Measurements from ENCODE around the gene FEM1A. TPM values are rescaled to one million over a fixed set of nuclear protein-coding genes. Genes with fewer than 3 reads are reported as not detected.
A peak's percentile ranks its signal among the peaks of the same experiment; 100 is the strongest.

FEM1A gene
- total RNA-seq, 1 experiment from 2014 or later: 17.7 TPM

DNA sequence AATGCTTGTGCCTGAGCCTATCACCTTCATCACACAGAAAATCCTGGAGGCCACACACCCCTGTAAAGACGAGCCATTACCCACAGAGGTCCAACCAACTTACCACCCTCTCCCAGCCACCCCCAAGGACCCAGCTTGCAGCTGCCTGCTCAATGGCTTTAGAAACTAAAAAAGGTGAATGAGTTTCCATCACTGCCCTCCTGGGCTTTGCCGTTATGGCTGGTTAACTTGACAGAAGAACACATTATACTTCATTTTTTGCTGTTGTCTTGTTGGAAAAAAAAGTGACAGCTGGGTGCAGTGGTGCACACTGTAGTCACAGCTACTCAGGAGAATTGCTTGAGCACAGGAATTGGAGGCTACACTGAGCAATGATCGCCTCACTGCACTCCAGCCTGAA, 17.4 kb upstream of the FEM1A start:
- TF ChIP-seq CBX3 (IDR thresholded peaks at IDR 0.05; ENCODE audit: low read depth) (no peak), POLR2AphosphoS5 (IDR thresholded peaks at IDR 0.05; ENCODE audit: low read depth, low read length) (no peak), JUND (IDR thresholded peaks at IDR 0.05) (no peak), SP1 (IDR thresholded peaks at IDR 0.05; ENCODE audit: low read depth) (no peak), TCF7L2 (IDR thresholded peaks at IDR 0.05; ENCODE audit: borderline replicate concordance, extremely low read depth, insufficient read depth, insufficient read length) (no peak), EGR1 (IDR thresholded peaks at IDR 0.05; ENCODE audit: low read depth) (no peak), FOSL1 (IDR thresholded peaks at IDR 0.05; ENCODE audit: low read depth) (no peak), YY1 (IDR thresholded peaks at IDR 0.05; ENCODE audit: extremely low read depth, insufficient replicate concordance, low read depth, low read length) (no peak), EZH2 (IDR thresholded peaks at IDR 0.05) (no peak), ELF1 (IDR thresholded peaks at IDR 0.05; ENCODE audit: borderline replicate concordance, low read depth) (no peak)
- TF ChIP-seq, protein P1, sequence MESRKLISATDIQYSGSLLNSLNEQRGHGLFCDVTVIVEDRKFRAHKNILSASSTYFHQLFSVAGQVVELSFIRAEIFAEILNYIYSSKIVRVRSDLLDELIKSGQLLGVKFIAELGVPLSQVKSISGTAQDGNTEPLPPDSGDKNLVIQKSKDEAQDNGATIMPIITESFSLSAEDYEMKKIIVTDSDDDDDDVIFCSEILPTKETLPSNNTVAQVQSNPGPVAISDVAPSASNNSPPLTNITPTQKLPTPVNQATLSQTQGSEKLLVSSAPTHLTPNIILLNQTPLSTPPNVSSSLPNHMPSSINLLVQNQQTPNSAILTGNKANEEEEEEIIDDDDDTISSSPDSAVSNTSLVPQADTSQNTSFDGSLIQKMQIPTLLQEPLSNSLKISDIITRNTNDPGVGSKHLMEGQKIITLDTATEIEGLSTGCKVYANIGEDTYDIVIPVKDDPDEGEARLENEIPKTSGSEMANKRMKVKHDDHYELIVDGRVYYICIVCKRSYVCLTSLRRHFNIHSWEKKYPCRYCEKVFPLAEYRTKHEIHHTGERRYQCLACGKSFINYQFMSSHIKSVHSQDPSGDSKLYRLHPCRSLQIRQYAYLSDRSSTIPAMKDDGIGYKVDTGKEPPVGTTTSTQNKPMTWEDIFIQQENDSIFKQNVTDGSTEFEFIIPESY (IDR thresholded peaks at IDR 0.05; ENCODE audit: extremely low read depth, insufficient replicate concordance, low read length): no peak
- intact Hi-C loops (cut with micrococcal nuclease): no loop called here
- Histone ChIP-seq H3K4me3 (replicated peaks in 1 of 2; ENCODE audit: low read depth in 1 of 2, low read length in 2 of 2) (no peak overlapping the region), H3K9ac (ENCODE audit: low read length) (no peak overlapping the region), H3K36me3 (ENCODE audit: control insufficient read depth in 1 of 2, insufficient read depth in 2 of 2, low read length in 2 of 2) (no peaks in the 10 kb centered on the region), H3K4me1 (ENCODE audit: control insufficient read depth in 1 of 2, insufficient read depth in 2 of 2, low read length in 2 of 2) (peaks cover 10 to 21% of the 10 kb centered on the region in 2 experiments), H4K20me1 (ENCODE audit: insufficient read depth) (no peaks in the 10 kb centered on the region), H3K9me3 (ENCODE audit: control insufficient read depth in 1 of 2, insufficient read depth in 1 of 2, low read depth in 1 of 2, low read length in 2 of 2) (no peaks in the 10 kb centered on the region), H3K4me2 (ENCODE audit: low read length) (peak overlapping the region; percentile 40; the same call in 1 of the 2 replicates), H2AFZ (ENCODE audit: low read depth, low read length, poor library complexity, severe bottlenecking) (no peak overlapping the region), H3K9me2 (ENCODE audit: insufficient read depth) (no peaks in the 10 kb centered on the region), H3K27me3 (ENCODE audit: insufficient read depth, low read length) (0 out of 2 replicates have a peak, but pooled peaks cover 4% of the 10 kb centered on the region), H3K27ac (ENCODE audit: low read depth, low read length) (no peak overlapping the region), H3K79me2 (ENCODE audit: insufficient read depth, low read length) (no peaks in the 10 kb centered on the region)
- CTCF ChIA-PET: no interaction called here
- DNase-seq (ENCODE audit: low read depth, low spot score): no peak
- BruUV-seq (replicated peaks): no TSS peak
- ATAC-seq: no peak
- POLR2A ChIA-PET: no interaction called here
- RAD21 ChIA-PET (ENCODE audit: low non-redundant PET in 1 of 2, low total read pairs in 2 of 2, uncharacterized antibody in 2 of 2, unreplicated experiment in 2 of 2): no interaction called here
